Measurements from ENCODE around the gene AMBP.

AMBP gene

GRCh38 chr9:114112778-114113584 lies 34.9 kb upstream of the AMBP start:
- DNase-seq (ENCODE audit: low spot score) = no peak

- no peak for DNase-seq (ENCODE audit: low spot score)
These were observed 34.2 kb upstream of the AMBP start for GRCh38 chr9:114112325-114112724.

- no peak for DNase-seq (ENCODE audit: low spot score)
These were observed 32.1 kb upstream of the AMBP start for GRCh38 chr9:114110180-114110579.

- no peak for DNase-seq (ENCODE audit: low spot score)
These were observed 31.0 kb upstream of the AMBP start for GRCh38 chr9:114109124-114109523.

GRCh38 chr9:114108016-114108833 lies 30.1 kb upstream of the AMBP start:
- peak; percentile 92 for DNase-seq (ENCODE audit: low spot score)

GRCh38 chr9:114107286-114108001 lies 29.3 kb upstream of the AMBP start:
- DNase-seq (ENCODE audit: low spot score) = no peak

GRCh38 chr9:114105236-114105635 lies 27.1 kb upstream of the AMBP start:
- no peak for DNase-seq (ENCODE audit: low spot score)

- DNase-seq (ENCODE audit: low spot score) = no peak
These were observed 24.4 kb upstream of the AMBP start for GRCh38 chr9:114102484-114102883.

GRCh38 chr9:114100536-114100935 lies 22.4 kb upstream of the AMBP start:
- no peak for DNase-seq (ENCODE audit: low spot score)

GRCh38 chr9:114099669-114100270 lies 21.7 kb upstream of the AMBP start:
- DNase-seq (ENCODE audit: low spot score) = no peak

GRCh38 chr9:114098936-114099668 lies 21.0 kb upstream of the AMBP start, which contains the start of gene KIF12:
Gene KIF12 (minus strand): TSS chr9:114099292. CDS start chr9:114099276, 16 bp downstream.
- DNase-seq (ENCODE audit: low spot score) = no peak

- peak; percentile 95 for DNase-seq (ENCODE audit: low spot score)
These were observed 20.2 kb upstream of the AMBP start for GRCh38 chr9:114098021-114098935.

GRCh38 chr9:114097613-114098020 lies 19.5 kb upstream of the AMBP start:
- no peak for DNase-seq (ENCODE audit: low spot score)

GRCh38 chr9:114096866-114097612 lies 18.9 kb upstream of the AMBP start:
- no peak for DNase-seq (ENCODE audit: low spot score)

- DNase-seq (ENCODE audit: low spot score) = peak; percentile 74
These were observed 18.0 kb upstream of the AMBP start for GRCh38 chr9:114096041-114096511.

GRCh38 chr9:114094971-114095370 lies 16.9 kb upstream of the AMBP start:
- no peak for DNase-seq (ENCODE audit: low spot score)

GRCh38 chr9:114093761-114094505 lies 15.8 kb upstream of the AMBP start:
- no peak for DNase-seq (ENCODE audit: low spot score)

GRCh38 chr9:114093031-114093471 lies 15.0 kb upstream of the AMBP start:
- no peak for DNase-seq (ENCODE audit: low spot score)

- DNase-seq (ENCODE audit: low spot score) = no peak
These were observed 14.2 kb upstream of the AMBP start for GRCh38 chr9:114092336-114092735.

Measured in iPS-NIHi11 (cell line).